Activated CD8-positive, alpha-beta memory T cell treated with anti-CD3 and anti-CD28 coated beads for 24 hours (primary cell): ENCODE results near the gene SNRNP25.
"Not testable (repeated sequence)": the region's sequence is repeated elsewhere in the genome, so short reads cannot be mapped to it uniquely, and the experiment has no call there.

ENCODE experiments used
- DNase-seq: peaks from one replicate; pipeline ENCODE4 v3.0.0-alpha.2; 2020

SNRNP25 gene

DNA sequence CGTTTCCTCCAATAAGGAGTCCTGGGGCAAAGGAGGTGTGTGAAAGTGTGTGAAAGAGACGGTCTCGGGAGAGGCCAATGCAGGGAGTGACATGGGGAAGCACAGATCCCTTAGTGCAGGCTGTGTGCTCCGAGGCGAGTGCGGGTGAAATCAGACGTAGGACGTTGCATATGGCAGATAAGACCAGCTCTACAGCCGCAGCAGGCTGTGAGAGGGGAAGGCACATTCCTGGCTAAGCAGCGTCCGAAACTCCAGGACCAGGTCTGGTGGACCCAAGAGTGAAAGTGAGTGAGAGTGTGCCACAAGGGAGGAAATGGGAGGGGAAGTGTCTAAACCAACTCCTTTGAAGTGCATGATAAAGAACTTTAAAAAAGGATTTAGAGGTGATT lies 11.6 kb upstream of the SNRNP25 start:
- DNase-seq: no peak

DNA sequence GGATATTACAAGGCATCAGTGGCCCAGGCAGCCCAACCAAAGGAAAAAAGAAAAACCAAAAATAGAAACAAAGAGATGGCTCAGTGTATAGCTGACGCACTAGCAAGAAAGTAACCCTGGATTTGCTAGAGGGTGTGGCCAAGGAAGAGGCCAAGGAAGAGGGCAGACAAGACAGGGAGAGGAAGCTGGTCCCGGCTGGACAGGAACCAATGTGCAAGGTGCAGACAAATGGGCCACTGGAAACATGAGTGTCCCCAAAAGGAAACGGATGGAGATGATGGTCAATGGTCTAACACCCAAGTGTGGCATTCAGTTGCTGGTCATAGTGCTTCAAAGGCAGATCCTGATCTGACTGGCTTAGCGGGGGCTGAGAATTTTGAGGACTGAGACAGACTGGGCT lies 10.9 kb upstream of the SNRNP25 start:
- no peak for DNase-seq

DNA sequence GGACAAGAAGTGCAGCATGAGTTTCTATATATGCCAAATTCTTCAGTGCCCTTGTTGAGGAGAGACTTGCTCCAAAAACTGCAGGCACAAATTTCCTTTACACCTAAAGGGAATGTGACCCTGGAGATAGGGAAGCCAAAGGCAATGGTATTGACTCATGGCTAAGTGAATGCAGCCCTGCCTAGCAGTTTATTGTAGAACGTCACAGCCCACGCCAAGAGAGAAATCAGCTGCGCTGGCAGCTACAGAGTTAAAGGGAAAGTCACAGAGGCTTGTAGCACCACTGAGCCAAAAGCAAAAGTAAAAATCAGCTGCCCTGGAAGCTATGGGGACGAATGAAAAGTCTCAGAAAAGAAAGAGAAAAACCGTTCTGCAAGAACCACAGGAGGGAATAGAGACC lies 10.3 kb upstream of the SNRNP25 start:
- no peak for DNase-seq

DNA sequence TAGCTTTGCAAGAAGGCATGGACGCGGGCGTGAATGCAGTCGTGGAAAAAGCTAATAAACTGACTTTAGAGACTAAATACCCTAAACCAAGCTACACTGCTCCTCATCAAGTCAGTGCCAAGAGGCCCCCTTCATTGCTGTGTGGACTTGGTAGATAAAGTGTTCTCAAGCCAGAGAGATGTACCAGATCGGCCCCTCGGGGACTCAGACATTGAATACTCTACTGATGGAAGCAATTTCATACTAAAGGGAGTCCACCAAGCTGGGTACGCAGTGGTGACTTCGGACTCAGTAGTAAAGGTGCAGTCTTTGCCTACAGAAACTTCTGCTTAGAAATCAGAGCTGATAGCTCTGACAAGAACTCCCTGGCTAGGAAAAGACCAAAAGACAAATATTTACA lies 9.0 kb upstream of the SNRNP25 start:
- no peak for DNase-seq

DNA sequence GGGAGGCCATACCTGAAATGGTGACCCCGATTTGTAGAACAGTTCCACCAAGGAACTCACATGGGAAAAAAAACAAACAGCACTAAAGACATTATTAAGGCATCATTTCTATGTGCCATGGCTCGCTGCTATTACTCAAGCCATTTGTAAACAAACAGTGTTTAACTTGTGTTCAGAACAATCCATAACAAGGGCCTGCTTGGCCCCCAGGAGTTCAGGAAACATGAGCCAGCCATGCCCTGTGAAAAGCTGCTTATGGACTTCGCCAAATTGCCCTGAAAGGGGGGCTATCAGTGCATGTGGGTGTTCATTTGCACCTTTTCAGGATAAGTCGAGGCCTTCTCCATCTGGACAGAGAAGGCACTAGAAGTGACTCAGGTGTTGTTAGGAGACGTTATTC lies 8.2 kb upstream of the SNRNP25 start:
- no peak for DNase-seq

DNA sequence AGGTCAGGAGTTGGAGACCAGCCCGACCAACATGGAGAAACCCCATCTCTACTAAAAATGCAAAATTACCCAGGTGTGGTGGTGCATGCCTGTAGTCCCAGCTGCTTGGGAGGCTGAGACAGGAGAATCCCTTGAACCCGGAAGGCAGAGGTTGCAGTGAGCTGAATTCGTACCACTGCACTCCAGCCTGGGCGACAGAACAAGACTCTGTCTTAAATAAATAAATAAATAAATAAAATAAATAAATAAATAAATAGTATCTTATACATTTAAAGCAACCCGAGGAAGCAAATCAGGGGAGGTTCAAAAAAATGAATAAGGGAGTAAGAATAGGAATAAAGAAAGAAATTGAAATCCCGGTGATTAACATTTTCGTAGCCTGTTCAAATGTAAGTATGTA lies 7.1 kb upstream of the SNRNP25 start:
- not testable (repeated sequence) for DNase-seq

DNA sequence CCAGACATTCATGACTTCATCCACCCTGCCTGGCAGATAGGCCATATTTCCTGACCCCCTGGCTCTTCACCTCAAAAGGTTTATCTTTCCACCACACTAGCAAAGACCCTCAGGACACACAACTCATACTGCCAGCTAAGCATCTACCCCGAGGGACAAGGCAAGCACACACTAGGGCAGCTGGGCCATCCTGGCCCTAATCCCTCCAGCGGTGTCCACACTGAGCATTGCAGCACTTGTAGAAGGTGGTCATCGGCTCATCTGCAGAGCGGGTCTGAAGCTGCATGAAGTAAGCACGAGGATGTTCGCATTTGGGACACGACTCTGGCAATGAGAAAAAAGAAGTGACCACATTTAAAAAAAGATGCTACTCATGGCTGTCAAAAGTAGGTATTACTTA lies 6.4 kb upstream of the SNRNP25 start:
- no peak for DNase-seq

DNA sequence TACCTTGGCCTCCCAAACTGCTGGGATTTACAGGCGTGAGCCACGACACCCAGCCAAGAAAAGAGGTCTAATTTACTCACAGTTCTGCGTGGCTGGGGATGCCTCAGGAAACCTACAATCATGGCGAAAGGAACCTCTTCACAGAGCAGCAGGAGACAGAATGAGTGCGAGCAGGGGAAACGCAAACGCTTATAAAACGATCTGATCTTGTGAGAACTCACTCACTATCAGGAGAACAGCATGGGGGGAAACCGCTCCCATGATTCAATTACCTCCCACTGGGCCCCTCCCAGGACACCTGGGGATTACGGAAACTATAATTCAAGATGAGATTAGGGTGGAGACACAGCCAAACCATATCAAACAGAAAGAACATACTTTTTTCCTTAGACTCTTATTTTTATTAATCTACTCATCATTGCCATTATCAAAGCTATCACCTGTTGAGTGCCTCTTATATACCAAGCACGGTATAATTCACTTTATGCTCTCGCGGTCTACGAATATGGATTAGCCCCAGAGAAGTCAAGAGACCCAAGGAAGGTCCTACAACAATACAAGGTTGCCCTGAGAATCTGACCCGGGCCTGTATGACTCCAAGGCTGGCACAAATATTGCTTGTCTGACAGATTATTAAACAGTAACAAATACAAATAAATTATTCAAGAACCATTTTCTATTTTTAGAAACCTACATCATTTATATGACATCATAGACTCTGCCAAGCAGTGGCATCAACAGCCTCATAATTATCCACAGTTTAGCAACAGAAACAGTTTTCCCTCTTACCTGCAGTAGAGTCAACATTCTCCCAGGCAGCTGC lies 2.6 kb upstream of the SNRNP25 start:
- DNase-seq: no peak

DNA sequence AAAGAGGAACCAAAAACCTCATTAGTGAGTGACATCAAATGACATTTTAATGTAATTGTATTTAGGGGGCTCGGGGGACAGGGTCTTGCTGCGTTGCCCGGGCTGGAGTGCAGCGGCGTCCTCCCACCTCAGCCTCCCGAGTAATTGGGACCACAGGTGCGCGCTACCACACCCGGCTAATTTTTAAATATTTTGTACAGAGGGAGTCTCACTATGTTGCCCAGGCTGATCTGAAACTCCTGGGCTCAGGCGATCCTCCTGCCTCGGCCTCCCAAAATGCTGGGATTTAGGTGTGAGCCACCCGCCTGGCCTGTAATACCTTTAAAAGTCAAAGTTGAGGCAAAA lies 581 bp downstream of the SNRNP25 start:
- no peak for DNase-seq

DNA sequence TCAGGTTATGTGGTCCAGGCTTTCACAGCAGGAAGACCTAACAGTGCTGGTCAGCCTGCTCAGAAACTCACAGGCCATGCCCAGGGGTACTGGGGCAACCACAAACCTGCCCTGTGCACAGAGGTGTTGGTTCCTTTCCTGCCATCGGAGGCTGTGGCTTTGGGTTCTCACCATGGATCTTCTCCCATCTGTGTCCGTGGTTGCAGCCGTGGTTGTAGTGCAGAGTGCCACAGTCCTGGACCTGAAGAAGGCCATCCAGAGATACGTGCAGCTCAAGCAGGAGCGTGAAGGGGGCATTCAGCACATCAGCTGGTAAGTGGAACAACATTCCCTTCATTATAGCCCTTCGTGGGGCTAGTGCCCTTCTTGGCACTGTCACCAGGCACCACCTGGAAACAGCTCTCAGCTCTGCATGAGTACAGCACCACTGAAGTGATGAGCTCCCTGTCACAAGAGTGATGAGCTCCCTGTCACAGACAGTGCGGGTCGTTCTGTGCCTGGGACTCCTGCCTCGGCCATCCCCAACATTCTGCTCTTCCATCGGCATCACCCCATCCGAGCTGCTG lies 2.0 kb downstream of the SNRNP25 start:
- DNase-seq: no peak

DNA sequence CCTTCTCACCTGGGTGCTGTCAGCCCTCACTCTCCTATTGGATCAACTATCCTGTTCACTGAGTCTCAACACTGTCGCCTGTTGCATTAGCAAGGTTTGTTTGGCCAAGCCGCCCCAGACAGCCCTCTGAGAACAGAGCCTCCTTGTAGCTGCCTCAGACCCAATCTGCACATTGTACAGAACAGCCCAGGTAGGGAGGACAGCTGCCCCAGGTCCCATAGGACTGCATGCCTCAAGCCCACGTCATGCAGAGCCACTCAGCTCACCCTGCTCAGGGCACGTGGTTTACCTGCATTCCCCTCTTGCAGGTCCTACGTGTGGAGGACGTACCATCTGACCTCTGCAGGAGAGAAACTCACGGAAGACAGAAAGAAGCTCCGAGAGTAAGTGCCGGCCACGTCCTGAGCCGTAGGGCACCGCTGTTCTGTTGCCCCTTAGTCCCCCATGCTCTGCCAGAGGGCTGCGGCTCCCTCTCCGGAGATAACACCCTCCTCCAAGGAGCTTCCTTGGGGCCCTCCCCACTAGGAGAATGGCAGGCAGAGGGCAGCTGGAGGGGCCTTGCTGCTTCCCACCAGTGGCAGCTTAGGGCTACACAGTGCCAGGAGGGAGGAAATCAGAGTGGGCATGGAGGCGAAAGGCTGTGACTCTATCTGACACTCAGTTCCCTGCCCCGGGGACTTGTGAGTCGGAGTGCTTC lies 2.8 kb downstream of the SNRNP25 start:
- DNase-seq: no peak

DNA sequence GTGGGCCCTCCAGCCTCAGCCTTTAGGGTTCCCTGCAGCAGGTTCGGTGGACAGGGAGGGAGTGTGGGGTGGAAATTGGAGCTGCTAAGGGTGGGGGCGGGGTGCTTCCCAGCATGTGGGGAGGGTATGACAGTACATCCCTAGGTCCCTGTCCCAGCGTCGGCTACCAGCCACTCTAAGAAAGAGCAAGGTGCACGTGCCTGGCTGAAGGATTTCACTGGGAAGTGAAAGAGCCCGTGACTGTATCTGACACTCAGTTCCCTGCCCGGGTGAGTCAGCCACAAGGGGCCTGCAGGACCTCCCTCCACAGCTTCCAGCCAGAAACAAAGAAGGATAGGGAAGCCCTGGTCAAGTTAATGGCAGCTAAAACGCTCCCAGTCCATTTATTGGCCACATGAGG lies 4.1 kb downstream of the SNRNP25 start:
- no peak for DNase-seq

DNA sequence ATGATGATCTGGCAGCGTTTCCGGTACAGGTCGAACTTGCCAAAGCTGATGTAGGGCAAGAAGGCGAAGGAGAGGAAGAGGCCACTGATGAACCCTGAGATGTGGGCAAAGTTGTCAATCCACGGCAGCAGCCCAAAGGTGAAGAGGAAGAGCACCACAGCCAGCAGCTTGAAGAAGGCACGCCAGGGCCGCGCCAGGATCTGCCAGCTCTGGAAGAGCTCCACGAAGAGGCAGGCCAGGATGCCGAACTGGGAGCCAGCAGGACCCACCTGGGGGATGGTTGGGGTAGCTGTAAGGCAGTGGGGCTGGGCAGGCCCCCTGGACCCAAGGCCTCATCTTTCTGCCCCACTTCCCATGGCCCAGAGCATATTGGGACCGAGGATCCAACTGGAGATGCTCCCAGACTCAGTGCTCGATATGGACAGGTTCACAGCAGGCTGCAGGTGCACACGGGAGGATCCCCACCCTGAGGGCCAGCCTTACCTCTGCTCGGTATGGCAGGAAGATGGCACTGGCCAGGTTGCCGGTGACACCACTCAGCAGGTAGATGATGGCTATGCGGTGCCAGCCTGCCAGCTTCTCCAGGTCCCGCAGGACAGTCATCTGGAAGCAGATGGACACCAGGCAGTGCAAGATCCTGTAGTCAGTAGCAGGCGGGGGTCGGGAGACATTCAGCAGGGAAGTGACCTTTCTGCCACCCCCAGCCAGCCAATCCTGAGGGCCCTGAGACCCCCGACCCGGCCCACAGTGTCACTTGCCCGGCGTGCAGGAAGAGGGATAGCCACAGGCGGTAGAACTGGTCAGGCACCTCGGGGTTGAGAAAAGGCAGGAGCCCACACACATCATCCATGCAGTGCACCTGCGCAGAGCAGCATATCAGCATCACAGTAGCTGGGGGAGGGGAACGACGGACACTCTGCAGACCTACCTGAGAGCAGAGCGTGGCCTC lies 5.1 kb downstream of the SNRNP25 start:
- DNase-seq: no peak

DNA sequence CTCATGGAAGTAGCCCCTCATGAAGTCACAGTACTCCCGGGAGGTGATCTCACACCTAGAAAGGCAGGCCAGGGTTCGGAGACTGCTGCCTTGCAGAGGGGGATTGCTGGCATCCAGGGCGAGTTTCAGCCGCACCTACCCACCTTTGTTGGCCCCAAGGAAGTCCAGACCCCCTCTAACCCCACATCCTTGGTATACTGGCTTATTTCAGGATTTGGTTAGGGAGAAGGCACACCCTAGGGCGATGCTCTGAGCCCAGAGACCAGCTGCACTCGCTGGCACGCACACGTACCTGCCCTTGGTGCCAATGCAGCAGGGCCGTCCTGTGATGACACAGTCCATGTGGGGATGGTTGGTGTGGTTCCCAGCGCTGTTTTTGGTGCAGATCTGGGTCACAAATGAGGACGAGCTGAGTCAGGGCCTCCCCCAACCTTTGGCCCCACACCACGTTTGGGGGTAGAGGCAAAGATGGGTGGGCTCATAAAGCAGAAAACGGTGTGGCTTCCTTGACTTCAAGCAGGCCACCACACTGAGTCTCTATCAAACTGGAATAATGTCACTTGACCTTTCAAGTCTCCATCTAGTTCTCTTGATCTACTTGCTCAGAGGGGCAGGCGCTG lies 5.9 kb downstream of the SNRNP25 start:
- no peak for DNase-seq

DNA sequence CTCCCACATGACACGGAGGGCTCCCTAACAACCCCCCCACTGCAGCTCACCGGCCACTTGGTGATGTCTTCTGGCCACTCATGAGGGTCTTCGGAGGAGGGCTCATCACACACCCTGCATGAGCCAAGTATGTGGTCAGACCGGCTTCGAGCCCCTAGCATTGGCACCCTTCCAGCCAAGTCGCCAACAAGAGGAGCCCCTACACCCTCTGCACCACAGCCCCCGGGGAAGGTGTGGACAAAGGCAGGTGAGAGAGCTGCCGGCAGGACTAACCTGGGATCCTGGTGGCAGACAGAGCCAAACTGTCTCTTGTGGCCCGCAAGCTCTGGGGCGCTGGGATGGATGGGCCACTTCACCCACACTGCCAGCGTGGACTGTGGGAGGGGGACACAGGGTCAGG lies 6.5 kb downstream of the SNRNP25 start:
- DNase-seq: no peak

DNA sequence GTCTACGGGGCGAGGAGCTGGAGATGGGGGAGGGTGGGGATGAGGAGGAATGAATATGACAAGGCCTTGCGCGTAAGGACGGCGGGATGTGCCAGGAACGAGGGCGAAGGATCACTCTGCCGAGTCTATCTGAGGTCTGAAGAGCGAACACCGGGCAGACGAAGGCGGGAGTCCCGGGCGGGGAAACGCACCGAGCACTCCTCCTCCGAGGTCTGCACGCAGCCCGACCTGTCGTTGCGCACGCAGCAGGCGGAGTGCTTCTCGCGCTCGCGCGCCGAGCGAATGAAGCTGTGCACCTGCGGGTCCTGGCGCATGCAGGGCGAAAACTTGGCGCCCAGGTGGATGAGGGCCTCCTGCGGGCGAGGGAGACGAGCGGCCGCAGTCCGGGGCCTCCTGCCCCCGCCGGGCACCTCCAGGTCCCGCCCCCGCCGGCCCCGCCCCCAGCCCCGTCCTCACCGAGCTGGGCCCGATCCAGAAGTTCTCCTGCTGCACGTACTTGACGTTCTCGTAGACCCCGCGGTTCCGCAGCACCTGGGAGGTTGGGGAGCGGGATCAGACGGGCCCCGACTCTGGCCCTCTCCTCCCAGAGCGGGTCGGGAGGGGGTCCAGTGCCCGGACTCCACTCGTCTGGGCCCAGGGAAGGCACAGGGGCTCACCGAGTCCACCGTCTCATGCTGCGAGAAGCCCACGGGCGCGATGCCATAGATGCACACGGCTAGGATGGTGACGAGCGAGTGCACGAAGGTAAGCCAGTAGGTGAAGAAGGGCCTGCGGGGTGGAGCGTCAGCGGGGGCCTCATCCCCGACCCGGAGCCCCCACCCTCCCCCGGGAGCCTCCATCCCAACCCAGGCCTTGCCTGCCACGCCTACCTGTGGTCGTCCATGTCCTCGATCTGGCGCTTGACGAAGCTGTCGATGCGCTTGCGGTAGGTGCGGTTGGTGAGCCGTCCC lies 7.6 kb downstream of the SNRNP25 start:
- DNase-seq: no peak

DNA sequence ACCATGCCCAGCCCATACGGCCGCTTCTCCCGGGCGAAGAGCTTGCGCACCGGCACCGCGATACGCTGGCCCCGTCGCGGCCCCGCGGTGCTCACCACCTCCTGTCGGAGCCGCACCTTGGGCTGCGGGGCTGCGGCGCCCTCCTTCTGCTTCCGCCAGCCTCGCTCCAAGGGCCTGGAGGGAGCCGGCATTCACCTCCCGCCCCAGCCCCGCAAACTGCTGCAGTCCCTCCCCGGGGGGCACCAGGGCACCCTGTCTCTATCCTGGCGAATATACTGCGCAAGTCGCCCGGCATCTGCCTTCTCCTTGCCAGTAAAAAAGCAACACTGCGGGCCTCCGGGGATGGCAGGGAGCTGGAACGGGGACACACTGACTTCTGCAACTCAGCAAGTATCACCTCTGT lies 8.3 kb downstream of the SNRNP25 start:
- no peak for DNase-seq

DNA sequence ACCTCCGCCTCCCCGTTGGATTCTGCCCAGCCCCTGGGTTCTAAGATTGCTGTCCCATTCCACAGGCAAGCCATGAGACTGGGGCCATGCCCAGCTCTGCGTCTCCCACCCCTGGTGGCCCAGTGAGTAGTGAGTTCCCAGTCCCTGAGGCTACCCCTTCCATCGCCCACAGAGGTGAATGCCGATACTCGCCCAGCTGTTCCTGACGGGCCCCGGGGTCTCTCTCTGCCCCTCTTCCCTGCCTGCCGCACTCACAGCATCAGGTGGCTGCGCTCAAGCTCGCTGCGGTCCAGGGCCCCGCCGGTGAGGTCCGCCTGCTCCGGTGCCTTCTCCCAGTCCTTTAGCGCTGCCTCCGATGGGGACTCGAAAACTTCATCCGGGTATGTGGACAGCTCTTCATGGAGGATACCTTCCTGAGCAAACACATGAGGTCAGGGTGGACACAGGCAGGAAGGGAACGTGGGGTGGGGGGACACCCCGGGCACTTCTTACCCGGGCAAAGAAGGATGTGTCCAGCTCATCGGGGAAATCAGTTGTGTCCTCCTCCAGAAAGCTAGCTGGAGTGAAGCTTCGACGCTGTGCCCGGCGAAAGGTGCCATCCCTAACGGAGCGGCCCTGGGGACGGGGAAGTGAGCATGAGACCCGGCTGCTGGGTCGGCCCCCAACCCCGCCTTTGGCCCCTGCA lies 8.8 kb downstream of the SNRNP25 start:
- no peak for DNase-seq

DNA sequence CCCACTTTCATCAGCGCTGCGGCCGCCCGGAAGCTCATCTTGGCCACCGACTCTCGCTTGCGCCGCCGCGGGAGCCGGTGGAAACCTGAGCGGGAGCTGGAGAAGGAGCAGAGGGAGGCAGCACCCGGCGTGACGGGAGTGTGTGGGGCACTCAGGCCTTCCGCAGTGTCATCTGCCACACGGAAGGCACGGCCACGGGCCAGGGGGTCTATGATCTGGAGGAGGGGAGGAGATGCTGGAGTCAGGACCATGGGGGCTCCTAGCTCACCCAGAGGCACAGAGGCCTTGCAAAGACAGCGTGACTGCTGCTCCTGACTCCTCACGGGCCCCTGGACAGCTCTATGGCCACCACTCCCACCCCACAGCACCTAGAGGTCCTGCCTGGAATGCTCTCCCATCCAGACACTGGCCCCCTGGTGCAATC lies 9.4 kb downstream of the SNRNP25 start:
- DNase-seq: no peak

DNA sequence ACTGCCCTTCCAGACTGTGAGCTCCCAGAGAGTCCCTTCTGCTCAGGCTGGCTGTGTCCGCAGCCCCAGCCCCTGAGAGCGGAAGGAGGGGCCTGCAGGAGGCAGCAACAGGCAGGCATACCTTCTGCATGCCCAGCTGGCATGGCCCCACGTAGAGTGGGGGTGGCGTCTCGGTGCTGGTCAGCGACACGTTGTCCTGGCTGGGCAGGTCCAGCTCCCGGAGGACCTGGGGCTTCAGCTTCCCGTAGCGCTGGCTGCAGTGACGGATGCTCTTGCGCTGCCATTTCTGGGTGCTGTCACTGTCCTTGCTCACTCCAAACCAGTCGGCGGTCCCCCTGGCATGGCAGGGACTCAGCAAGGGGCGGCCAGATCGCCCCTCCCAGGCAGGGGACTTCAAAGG lies 9.8 kb downstream of the SNRNP25 start:
- DNase-seq: no peak
